SK-N-SH (cell line): ENCODE data around the gene NTRK2. TPM values are rescaled to one million over a fixed set of nuclear protein-coding genes. Genes with fewer than 3 reads are reported as not detected.

Source experiments
- CTCF ChIA-PET: fragments of 300-600, 350-600 bp; formaldehyde crosslinking; extraction: SDS; loops from one replicate; lab custom pipeline; 2021; lab: Yijun Ruan, JAX
- POLR2A ChIA-PET: fragments of 350-600 bp; sonication (Branson Sonifier 250); formaldehyde crosslinking; extraction: SDS; loops from one replicate; lab custom pipeline; 2020; ENCODE audit warnings: antibody characterized with exemption, inconsistent platforms; lab: Yijun Ruan, JAX
- DNase-seq: peaks from one replicate; pipeline ENCODE4 v3.0.0; 2012
- H2AFZ ChIP-seq: fragments of 200-600 bp; sonication (generic); 2 replicates; pipeline ENCODE4 v1.8.1; 2016; ENCODE audit warnings: antibody characterized with exemption, mild to moderate bottlenecking, low read depth
- H3F3A ChIP-seq: fragments of 200-600 bp; sonication (generic); replicated peaks from 2 replicates; pipeline ENCODE3; 2016; ENCODE audit warnings: antibody characterized with exemption, mild to moderate bottlenecking; ENCODE audit not compliant: insufficient read depth
- H3K27ac ChIP-seq, 2 experiments: fragments of 200-500 bp in 1 of 2; fragments of 200-600 bp in 1 of 2; sonication (Bioruptor generic) in 1 of 2; sonication (generic), shearing (Covaris generic) in 1 of 2; 2 replicates each; pipeline versions ENCODE4 v1.5.1 to v1.6.1; 2014 to 2016; ENCODE audit warnings: low read depth in 2 of 2, inconsistent platforms in 1 of 2, low read length in 1 of 2, mild to moderate bottlenecking in 1 of 2, mixed read lengths in 1 of 2
- H3K27me3 ChIP-seq: fragments of 200-600 bp; sonication (generic), shearing (Covaris generic); 2 replicates; pipeline ENCODE4 v1.6.1; 2016; ENCODE audit warnings: mixed run types; ENCODE audit not compliant: insufficient read depth
- H3K36me3 ChIP-seq, 2 experiments: fragments of 200-500 bp in 1 of 2; fragments of 200-600 bp in 1 of 2; sonication (Bioruptor generic) in 1 of 2; sonication (generic) in 1 of 2; replicated peaks in 1 of 2; 2 replicates each; pipeline versions ENCODE3 to v1.5.1; 2014 to 2016; ENCODE audit warnings: low read length in 1 of 2, mild to moderate bottlenecking in 1 of 2; ENCODE audit not compliant: insufficient read depth in 2 of 2, control insufficient read depth in 1 of 2
- H3K4me1 ChIP-seq, 2 experiments: fragments of 200-500 bp in 1 of 2; fragments of 200-600 bp in 1 of 2; sonication (Bioruptor generic) in 1 of 2; sonication (generic), shearing (Covaris generic) in 1 of 2; 2 replicates each; pipeline versions ENCODE4 v1.5.1 to v1.6.1; 2014 to 2016; ENCODE audit warnings: low read depth in 1 of 2, low read length in 1 of 2, mixed run types in 1 of 2; ENCODE audit not compliant: insufficient read depth in 2 of 2, control insufficient read depth in 1 of 2
- H3K4me2 ChIP-seq: fragments of 200-600 bp; sonication (generic), shearing (Covaris generic); 2 replicates; pipeline ENCODE4 v1.6.1; 2017; ENCODE audit warnings: mixed run types
- H3K4me3 ChIP-seq, 2 experiments: fragments of 200-500 bp in 1 of 2; fragments of 200-600 bp in 1 of 2; sonication (Bioruptor generic) in 1 of 2; sonication (generic), shearing (Covaris generic) in 1 of 2; 2 replicates each; pipeline versions ENCODE4 v1.5.1 to v1.8.1; 2014 to 2016; ENCODE audit warnings: low read depth in 2 of 2, inconsistent platforms in 1 of 2, low read length in 1 of 2, mild to moderate bottlenecking in 1 of 2, mixed read lengths in 1 of 2, moderate library complexity in 1 of 2
- H3K79me2 ChIP-seq: fragments of 200-600 bp; sonication (generic); 2 replicates; pipeline ENCODE4 v1.8.1; 2017; ENCODE audit warnings: mild to moderate bottlenecking; ENCODE audit not compliant: insufficient read depth
- H3K9ac ChIP-seq: fragments of 200-600 bp; sonication (generic); 2 replicates; pipeline ENCODE4 v1.6.1; 2017; ENCODE audit warnings: mixed run types
- H3K9me2 ChIP-seq: fragments of 200-600 bp; sonication (generic); 2 replicates; pipeline ENCODE4 v1.6.1; 2017; ENCODE audit warnings: mixed run types
- H3K9me3 ChIP-seq: fragments of 200-600 bp; sonication (generic); 2 replicates; pipeline ENCODE4 v1.6.1; 2017; ENCODE audit warnings: mixed run types, mild to moderate bottlenecking, moderate library complexity
- H4K20me1 ChIP-seq: fragments of 200-600 bp; sonication (generic); 2 replicates; pipeline ENCODE4 v1.6.1; 2017; ENCODE audit warnings: mild to moderate bottlenecking, mixed run types; ENCODE audit not compliant: insufficient read depth
- CHD2 ChIP-seq: fragments of 150-350 bp; IDR thresholded peaks from 2 replicates; pipeline ENCODE4 v1.6.1; 2018; ENCODE audit warnings: low read length; ENCODE audit not compliant: partially characterized antibody
- EZH2phosphoT487 ChIP-seq: fragments of 200-600 bp; sonication (generic); IDR thresholded peaks from 2 replicates; pipeline ENCODE4 v1.6.1; 2017; ENCODE audit warnings: low read depth, mixed run types, mild to moderate bottlenecking, antibody characterized with exemption, moderate library complexity, borderline replicate concordance
- FOXM1 ChIP-seq: IDR thresholded peaks from 2 replicates; pipeline ENCODE4 v1.4.0; 2012; ENCODE audit warnings: low read depth, mild to moderate bottlenecking
- GABPA ChIP-seq: IDR thresholded peaks from 2 replicates; pipeline ENCODE4 v1.4.0; 2012; ENCODE audit warnings: low read depth, mild to moderate bottlenecking
- JUND ChIP-seq: IDR thresholded peaks from 2 replicates; pipeline ENCODE4 v1.4.0; 2012
- MAX ChIP-seq: IDR thresholded peaks from 2 replicates; pipeline ENCODE4 v1.4.0; 2012; ENCODE audit warnings: low read depth
- MXI1 ChIP-seq: IDR thresholded peaks from 2 replicates; pipeline ENCODE4 v1.6.1; 2012; ENCODE audit warnings: mild to moderate bottlenecking, low read depth, low read length, improper control_type of control experiment
- NFIC ChIP-seq: IDR thresholded peaks from 2 replicates; pipeline ENCODE4 v1.4.0; 2012; ENCODE audit warnings: borderline replicate concordance
- RCOR1 ChIP-seq: fragments of 150-350 bp; IDR thresholded peaks from 2 replicates; pipeline ENCODE4 v1.6.1; 2017; ENCODE audit warnings: antibody characterized with exemption, low read length
- RFX5 ChIP-seq: IDR thresholded peaks from 2 replicates; pipeline ENCODE4 v1.6.1; 2012; ENCODE audit warnings: mild to moderate bottlenecking, improper control_type of control experiment, low read length
- SIN3A ChIP-seq: IDR thresholded peaks from 2 replicates; pipeline ENCODE4 v1.6.1; 2012; ENCODE audit warnings: low read depth, mild to moderate bottlenecking, low read length, moderate library complexity, borderline replicate concordance
- USF1 ChIP-seq: IDR thresholded peaks from 2 replicates; pipeline ENCODE4 v1.4.0; 2012; ENCODE audit warnings: low read depth, borderline replicate concordance
- YY1 ChIP-seq: IDR thresholded peaks from 2 replicates; pipeline ENCODE4 v1.4.0; 2012; ENCODE audit warnings: low read depth, mild to moderate bottlenecking
- WGBS: methylation state at CpG from one replicate; pipeline ENCODE4 v1.1.6; 2017; ENCODE audit warnings: low lambda C conversion rate; 5-methylcytosine and 5-hydroxymethylcytosine counted together
- polyA plus RNA-seq, 3 experiments: library from polyadenylated mRNA; depleted of rRNA; stranded (reverse); fragments of >200 nt; gene quantifications; 2 replicates each; pipeline ENCODE4 v1.2.3, GENCODE V29; 2012
- TF ChIP-seq, protein P1 (sequence below): IDR thresholded peaks from 2 replicates; pipeline ENCODE4 v1.4.0; 2012; ENCODE audit warnings: low read depth, borderline replicate concordance
- TF ChIP-seq, protein P2 (sequence below): fragments of 150-350 bp; IDR thresholded peaks from 2 replicates; pipeline ENCODE4 v1.6.1; 2017; ENCODE audit warnings: antibody characterized with exemption, low read length, low read depth, borderline replicate concordance
- TF ChIP-seq, protein P3 (sequence below): IDR thresholded peaks from 2 replicates; pipeline ENCODE4; 2012

NTRK2 gene
- polyA plus RNA-seq, 1 of the 3 experiments (the other 2 are of a cell fraction): 0.05 TPM

DNA sequence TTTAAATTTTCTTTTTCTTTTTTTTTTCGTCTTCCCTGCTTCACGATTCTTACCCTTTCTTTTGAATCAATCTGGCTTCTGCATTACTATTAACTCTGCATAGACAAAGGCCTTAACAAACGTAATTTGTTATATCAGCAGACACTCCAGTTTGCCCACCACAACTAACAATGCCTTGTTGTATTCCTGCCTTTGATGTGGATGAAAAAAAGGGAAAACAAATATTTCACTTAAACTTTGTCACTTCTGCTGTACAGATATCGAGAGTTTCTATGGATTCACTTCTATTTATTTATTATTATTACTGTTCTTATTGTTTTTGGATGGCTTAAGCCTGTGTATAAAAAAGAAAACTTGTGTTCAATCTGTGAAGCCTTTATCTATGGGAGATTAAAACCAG, 352.2 kb downstream of the NTRK2 start:
- 19% methylated on average over 4 of the region's 4 CpGs for WGBS
- Histone ChIP-seq H2AFZ (no peak overlapping the region), H3K27ac (no peak overlapping the region), H3K4me2 (no peak overlapping the region), H4K20me1 (no peaks in the 10 kb centered on the region), H3K9me3 (no peaks in the 10 kb centered on the region), H3K4me1 (no peaks in the 10 kb centered on the region), H3K79me2 (no peaks in the 10 kb centered on the region), H3K9ac (no peak overlapping the region), H3K9me2 (no peaks in the 10 kb centered on the region), H3K4me3 (no peak overlapping the region), H3K36me3 (no peaks in the 10 kb centered on the region), H3F3A (no peaks in the 10 kb centered on the region), H3K27me3 (no peaks in the 10 kb centered on the region)
- DNase-seq: no peak
- ChIA-PET CTCF (interaction anchor here (0.6 kb wide), 1 partner anchor 329 kb away, joined by 3 read pairs; no protein-coding TSS in a partner anchor), POLR2A (no interaction called here)
- TF ChIP-seq RCOR1 (no peak), CHD2 (no peak), JUND (no peak), NFIC (no peak), YY1 (no peak), FOXM1 (no peak), MAX (no peak)

DNA sequence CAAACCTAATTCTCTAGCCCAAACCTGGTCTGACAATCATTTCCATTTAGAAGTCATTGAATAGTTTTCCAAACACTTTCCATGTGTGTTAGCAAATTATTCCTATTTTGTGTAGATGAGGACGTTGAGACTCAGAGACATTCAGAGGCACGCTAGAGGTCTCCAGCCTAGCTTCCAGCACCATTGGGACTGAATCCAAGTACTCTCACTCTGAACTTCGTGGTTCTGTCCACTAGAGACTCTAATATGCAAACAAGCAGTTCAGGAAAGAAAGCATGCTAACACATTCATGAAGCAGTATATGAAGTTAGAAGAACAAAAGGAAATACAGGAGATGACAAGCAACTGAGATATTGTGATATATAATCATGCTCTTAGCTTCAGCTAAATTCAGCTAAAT, 354.8 kb downstream of the NTRK2 start:
- ChIA-PET CTCF (no interaction called here), POLR2A (no interaction called here)
- TF ChIP-seq MAX: no peak
- TF ChIP-seq, protein P1, sequence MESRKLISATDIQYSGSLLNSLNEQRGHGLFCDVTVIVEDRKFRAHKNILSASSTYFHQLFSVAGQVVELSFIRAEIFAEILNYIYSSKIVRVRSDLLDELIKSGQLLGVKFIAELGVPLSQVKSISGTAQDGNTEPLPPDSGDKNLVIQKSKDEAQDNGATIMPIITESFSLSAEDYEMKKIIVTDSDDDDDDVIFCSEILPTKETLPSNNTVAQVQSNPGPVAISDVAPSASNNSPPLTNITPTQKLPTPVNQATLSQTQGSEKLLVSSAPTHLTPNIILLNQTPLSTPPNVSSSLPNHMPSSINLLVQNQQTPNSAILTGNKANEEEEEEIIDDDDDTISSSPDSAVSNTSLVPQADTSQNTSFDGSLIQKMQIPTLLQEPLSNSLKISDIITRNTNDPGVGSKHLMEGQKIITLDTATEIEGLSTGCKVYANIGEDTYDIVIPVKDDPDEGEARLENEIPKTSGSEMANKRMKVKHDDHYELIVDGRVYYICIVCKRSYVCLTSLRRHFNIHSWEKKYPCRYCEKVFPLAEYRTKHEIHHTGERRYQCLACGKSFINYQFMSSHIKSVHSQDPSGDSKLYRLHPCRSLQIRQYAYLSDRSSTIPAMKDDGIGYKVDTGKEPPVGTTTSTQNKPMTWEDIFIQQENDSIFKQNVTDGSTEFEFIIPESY: no peak
- no peak for TF ChIP-seq RFX5
- TF ChIP-seq, protein P2, sequence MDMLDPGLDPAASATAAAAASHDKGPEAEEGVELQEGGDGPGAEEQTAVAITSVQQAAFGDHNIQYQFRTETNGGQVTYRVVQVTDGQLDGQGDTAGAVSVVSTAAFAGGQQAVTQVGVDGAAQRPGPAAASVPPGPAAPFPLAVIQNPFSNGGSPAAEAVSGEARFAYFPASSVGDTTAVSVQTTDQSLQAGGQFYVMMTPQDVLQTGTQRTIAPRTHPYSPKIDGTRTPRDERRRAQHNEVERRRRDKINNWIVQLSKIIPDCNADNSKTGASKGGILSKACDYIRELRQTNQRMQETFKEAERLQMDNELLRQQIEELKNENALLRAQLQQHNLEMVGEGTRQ: no peak
- TF ChIP-seq SIN3A: no peak
- no peak for TF ChIP-seq EZH2phosphoT487
- no peak for TF ChIP-seq YY1
- TF ChIP-seq, protein P3, sequence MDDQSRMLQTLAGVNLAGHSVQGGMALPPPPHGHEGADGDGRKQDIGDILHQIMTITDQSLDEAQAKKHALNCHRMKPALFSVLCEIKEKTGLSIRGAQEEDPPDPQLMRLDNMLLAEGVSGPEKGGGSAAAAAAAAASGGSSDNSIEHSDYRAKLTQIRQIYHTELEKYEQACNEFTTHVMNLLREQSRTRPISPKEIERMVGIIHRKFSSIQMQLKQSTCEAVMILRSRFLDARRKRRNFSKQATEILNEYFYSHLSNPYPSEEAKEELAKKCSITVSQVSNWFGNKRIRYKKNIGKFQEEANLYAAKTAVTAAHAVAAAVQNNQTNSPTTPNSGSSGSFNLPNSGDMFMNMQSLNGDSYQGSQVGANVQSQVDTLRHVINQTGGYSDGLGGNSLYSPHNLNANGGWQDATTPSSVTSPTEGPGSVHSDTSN: no peak
- no peak for TF ChIP-seq GABPA
- no peak for TF ChIP-seq MXI1
- TF ChIP-seq USF1: no peak
- no peak for TF ChIP-seq NFIC
- H3K4me2 ChIP-seq: no peak overlapping the region
- no peaks in the 10 kb centered on the region for H3F3A ChIP-seq
- no peak overlapping the region for H3K9ac ChIP-seq
- no peaks in the 10 kb centered on the region for H3K9me3 ChIP-seq
- H3K36me3 ChIP-seq: no peaks in the 10 kb centered on the region
- WGBS: 24% methylated on average over 3 of the region's 3 CpGs
- H2AFZ ChIP-seq: no peak overlapping the region
- DNase-seq: no peak
- H3K79me2 ChIP-seq: no peaks in the 10 kb centered on the region
- H3K9me2 ChIP-seq: no peaks in the 10 kb centered on the region
- H4K20me1 ChIP-seq: no peaks in the 10 kb centered on the region
- no peaks in the 10 kb centered on the region for H3K4me1 ChIP-seq
- H3K27ac ChIP-seq: no peak overlapping the region
- no peak overlapping the region for H3K4me3 ChIP-seq
- no peaks in the 10 kb centered on the region for H3K27me3 ChIP-seq
